Ectodermal cell (in vitro differentiated cells): Measurements from ENCODE around the gene DAB1.

Source experiments
- H3K27ac ChIP-seq: 2 replicates; pipeline ENCODE4 v1.7.0; 2013; ENCODE audit warnings: mild to moderate bottlenecking, low read depth, low read length; ENCODE audit not compliant: insufficient read depth, poor library complexity, severe bottlenecking
- H3K27me3 ChIP-seq: 2 replicates; pipeline ENCODE4 v1.7.0; 2013; ENCODE audit warnings: mild to moderate bottlenecking, low read length; ENCODE audit not compliant: insufficient read depth, control insufficient read depth, poor library complexity, severe bottlenecking
- H3K36me3 ChIP-seq: one replicate; pipeline ENCODE4 v1.7.0; 2013; ENCODE audit warnings: low read length; ENCODE audit not compliant: control insufficient read depth, insufficient read depth
- H3K4me1 ChIP-seq: one replicate; pipeline ENCODE4 v1.7.0; 2013; ENCODE audit warnings: low read length; ENCODE audit not compliant: control insufficient read depth, insufficient read depth
- H3K4me3 ChIP-seq: 2 replicates; pipeline ENCODE4 v1.7.0; 2013; ENCODE audit warnings: low read depth, low read length, control low read depth; ENCODE audit not compliant: insufficient read depth
- H3K9me3 ChIP-seq: 2 replicates; pipeline ENCODE4 v1.7.0; 2013; ENCODE audit warnings: mild to moderate bottlenecking, low read length, moderate library complexity; ENCODE audit not compliant: control insufficient read depth
- WGBS, 2 experiments: methylation state at CpG; one replicate each; pipeline ENCODE4 v1.1.7; 2013; ENCODE audit warnings: missing lambda C conversion rate in 2 of 2; 5-methylcytosine and 5-hydroxymethylcytosine counted together

The DAB1 gene

DNA sequence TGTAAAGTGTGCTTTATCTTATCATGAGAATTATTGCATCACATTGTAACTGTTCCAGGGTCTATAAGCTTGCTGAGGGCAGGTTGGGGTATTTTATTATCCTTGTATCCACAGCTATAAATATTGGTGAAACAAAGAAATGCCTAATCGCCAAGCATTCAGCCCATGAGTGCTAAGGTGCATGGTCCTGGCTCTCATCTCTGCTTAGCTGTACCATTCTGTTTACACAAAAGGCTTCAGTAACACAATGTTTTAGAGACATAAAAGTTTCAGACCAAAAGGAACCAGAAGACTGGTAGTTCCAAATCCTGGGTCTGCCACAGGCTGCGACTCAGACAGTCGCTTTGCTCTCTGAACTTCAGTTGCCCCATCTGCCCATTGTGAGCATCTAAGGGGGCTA, 358.4 kb downstream of the DAB1 start:
- no peaks in the 10 kb centered on the region for H3K36me3 ChIP-seq
- H3K4me3 ChIP-seq, result no peak overlapping the region
- WGBS, 2 experiments, result 93 to 98% methylated on average over 3 of the region's 3 CpGs
- no peaks in the 10 kb centered on the region for H3K9me3 ChIP-seq
- no peaks in the 10 kb centered on the region for H3K27me3 ChIP-seq
- H3K27ac ChIP-seq, result no peak overlapping the region
- H3K4me1 ChIP-seq, result peaks cover 8% of the 10 kb centered on the region

- Histone ChIP-seq H3K27me3 (no peaks in the 10 kb centered on the region), H3K27ac (no peak overlapping the region), H3K9me3 (no peaks in the 10 kb centered on the region), H3K36me3 (no peaks in the 10 kb centered on the region), H3K4me3 (no peak overlapping the region), H3K4me1 (peaks cover 8% of the 10 kb centered on the region)
- 94 to 98% methylated on average over 7 of the region's 7 CpGs for WGBS, 2 experiments
Measured at GRCh38 chr1:57064379-57065140, 359.3 kb downstream of the DAB1 start.

DNA sequence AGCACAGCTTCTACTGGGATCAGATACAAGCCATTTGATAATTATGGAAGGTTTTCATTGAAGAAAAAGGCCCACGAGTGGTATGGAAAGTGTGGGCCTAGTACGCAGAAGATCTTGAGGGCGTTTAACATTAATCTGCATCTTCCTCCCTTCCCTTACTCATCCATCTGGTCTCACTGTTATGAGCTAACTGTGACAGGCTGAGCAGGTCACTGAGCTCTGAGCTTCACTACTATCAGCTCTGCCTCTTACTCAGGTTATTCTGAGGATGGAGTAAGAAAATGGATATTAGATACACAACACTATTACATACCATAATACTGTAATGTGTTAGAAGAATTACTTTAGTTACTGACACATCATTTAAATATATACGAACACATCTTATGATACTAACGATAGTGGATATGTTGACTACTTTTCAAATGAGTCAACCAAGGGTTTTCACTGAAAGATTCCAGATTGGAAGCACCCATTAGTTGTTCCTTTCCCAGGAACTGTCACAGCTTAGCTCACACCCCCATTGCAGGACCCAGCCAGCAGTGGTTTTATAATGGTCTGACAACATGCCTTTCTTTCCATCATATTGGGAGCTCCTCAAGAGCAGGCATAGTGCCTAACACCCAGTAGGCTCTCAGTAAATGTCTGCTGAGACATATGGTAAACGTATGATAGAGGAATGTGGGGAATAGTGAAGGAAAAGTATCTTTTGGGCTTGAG, 360.3 kb downstream of the DAB1 start:
- WGBS, 2 experiments, result 94 to 95% methylated on average over 6 of the region's 6 CpGs
- H3K27ac ChIP-seq, result no peak overlapping the region
- no peak overlapping the region for H3K4me3 ChIP-seq

GRCh38 chr1:57061369-57061768, 362.5 kb downstream of the DAB1 start:
- Histone ChIP-seq H3K4me1 (no peaks in the 10 kb centered on the region), H3K9me3 (no peaks in the 10 kb centered on the region), H3K27me3 (no peaks in the 10 kb centered on the region), H3K4me3 (no peak overlapping the region), H3K36me3 (no peaks in the 10 kb centered on the region), H3K27ac (no peak overlapping the region)
- WGBS, 2 experiments, result 94% methylated on average over 1 of the region's 1 CpG

More for the DNA sequence above, 360.3 kb downstream of the DAB1 start:
- no peaks in the 10 kb centered on the region for H3K36me3 ChIP-seq
- no peaks in the 10 kb centered on the region for H3K9me3 ChIP-seq
- peaks cover 8% of the 10 kb centered on the region for H3K4me1 ChIP-seq
- no peaks in the 10 kb centered on the region for H3K27me3 ChIP-seq

- Histone ChIP-seq H3K9me3 (no peaks in the 10 kb centered on the region), H3K27me3 (no peaks in the 10 kb centered on the region), H3K4me3 (no peak overlapping the region), H3K36me3 (no peaks in the 10 kb centered on the region), H3K4me1 (no peaks in the 10 kb centered on the region), H3K27ac (no peak overlapping the region)
- 91 to 94% methylated on average over 3 of the region's 3 CpGs for WGBS, 2 experiments
Measured at GRCh38 chr1:57060451-57060850, 363.4 kb downstream of the DAB1 start.

- Histone ChIP-seq H3K4me3 (no peak overlapping the region), H3K27ac (no peak overlapping the region), H3K27me3 (no peaks in the 10 kb centered on the region), H3K36me3 (no peaks in the 10 kb centered on the region), H3K4me1 (no peaks in the 10 kb centered on the region), H3K9me3 (no peaks in the 10 kb centered on the region)
- 92 to 95% methylated on average over 6 of the region's 6 CpGs for WGBS, 2 experiments
Measured at GRCh38 chr1:57058652-57059501, 365.0 kb downstream of the DAB1 start.

- Histone ChIP-seq H3K4me3 (no peak overlapping the region), H3K27ac (no peak overlapping the region), H3K27me3 (no peaks in the 10 kb centered on the region), H3K4me1 (no peaks in the 10 kb centered on the region), H3K9me3 (no peaks in the 10 kb centered on the region), H3K36me3 (no peaks in the 10 kb centered on the region)
- WGBS, 2 experiments, result 68% methylated on average over 9 of the region's 9 CpGs
Measured at GRCh38 chr1:57048856-57049255, 375.0 kb downstream of the DAB1 start.

- Histone ChIP-seq H3K27me3 (no peaks in the 10 kb centered on the region), H3K4me3 (no peak overlapping the region), H3K36me3 (no peaks in the 10 kb centered on the region), H3K4me1 (no peaks in the 10 kb centered on the region), H3K9me3 (no peaks in the 10 kb centered on the region), H3K27ac (no peak overlapping the region)
- 93 to 96% methylated on average over 1 of the region's 1 CpG for WGBS, 2 experiments
Measured at GRCh38 chr1:57046462-57046861, 377.4 kb downstream of the DAB1 start.

DNA sequence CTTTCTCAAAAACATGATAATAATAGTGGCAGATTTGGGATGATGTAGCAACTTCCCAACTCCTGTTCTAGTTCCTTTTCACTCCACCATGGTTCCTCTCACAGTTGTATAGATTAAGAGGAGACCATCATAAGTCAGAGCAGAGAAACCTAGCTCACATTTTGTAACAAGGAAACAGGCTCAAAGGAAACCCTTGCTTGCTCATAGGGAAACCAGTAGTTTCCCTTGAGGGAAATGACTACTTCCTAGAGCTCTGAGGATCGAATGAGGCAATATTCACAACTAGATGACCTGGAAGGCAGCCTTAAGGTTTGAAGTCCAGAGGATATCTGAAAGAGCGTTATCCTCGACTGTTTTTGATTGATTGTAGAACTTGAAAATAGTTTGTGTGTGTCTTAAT, 382.0 kb downstream of the DAB1 start:
- H3K4me3 ChIP-seq, result no peak overlapping the region
- H3K27me3 ChIP-seq, result no peaks in the 10 kb centered on the region
- no peaks in the 10 kb centered on the region for H3K36me3 ChIP-seq
- no peak overlapping the region for H3K27ac ChIP-seq
- H3K9me3 ChIP-seq, result no peaks in the 10 kb centered on the region
- WGBS, 2 experiments, result 92 to 97% methylated on average over 3 of the region's 3 CpGs
- H3K4me1 ChIP-seq, result no peaks in the 10 kb centered on the region

GRCh38 chr1:57040811-57041210, 383.0 kb downstream of the DAB1 start:
- no peaks in the 10 kb centered on the region for H3K9me3 ChIP-seq
- WGBS, 2 experiments, result 86 to 93% methylated on average over 2 of the region's 2 CpGs
- H3K27me3 ChIP-seq, result no peaks in the 10 kb centered on the region
- H3K27ac ChIP-seq, result no peak overlapping the region
- no peaks in the 10 kb centered on the region for H3K36me3 ChIP-seq
- H3K4me1 ChIP-seq, result no peaks in the 10 kb centered on the region
- H3K4me3 ChIP-seq, result no peak overlapping the region
